ENCODE results near the gene INO80B.
A peak's percentile ranks its signal among the peaks of the same experiment; 100 is the strongest.

INO80B gene

GRCh38 chr2:74496997-74497776, 42.3 kb downstream of the INO80B start:
- TF ChIP-seq EZH2 (IDR thresholded peaks at IDR 0.05; ENCODE audit: borderline replicate concordance, low read depth, low read length, severe bottlenecking) (no peak), CTCF (IDR thresholded peaks at IDR 0.05; ENCODE audit: borderline replicate concordance, extremely low read depth, low read length, poor library complexity, severe bottlenecking) (no peak)
- H3K9me3 ChIP-seq (ENCODE audit: insufficient read depth, low read length, severe bottlenecking), result no peaks in the 10 kb centered on the region
- ATAC-seq (ENCODE audit: insufficient read depth, low read depth) (peak; percentile 33), DNase-seq (no peak)
- H3K4me3 ChIP-seq (ENCODE audit: low read depth in 1 of 2, low read length in 2 of 2), result peak overlapping the region; percentile 30 to 70; a peak in 3 of 4 replicates
- H2AFZ ChIP-seq (ENCODE audit: low read depth, low read length), result peak overlapping the region; percentile 87
- H3K36me3 ChIP-seq (ENCODE audit: insufficient read depth, low read length), result peaks cover 22% of the 10 kb centered on the region
- H3K9ac ChIP-seq (ENCODE audit: low read depth, low read length), result peak overlapping the region; percentile 71
- no peaks in the 10 kb centered on the region for H3K27me3 ChIP-seq (ENCODE audit: insufficient read depth, low read length, poor library complexity)
- peaks cover 22% of the 10 kb centered on the region for H3K4me1 ChIP-seq (ENCODE audit: insufficient read depth, low read length)
- H3K4me2 ChIP-seq (ENCODE audit: insufficient read depth, low read length), result peak overlapping the region; percentile 75
- H3K27ac ChIP-seq (ENCODE audit: low read length), result peak overlapping the region; percentile 83
- H4K20me1 ChIP-seq (ENCODE audit: insufficient read depth, low read length), result no peaks in the 10 kb centered on the region
- peaks cover 17% of the 10 kb centered on the region for H3K79me2 ChIP-seq (ENCODE audit: insufficient read depth, low read length)

GRCh38 chr2:74497777-74498499, 43.1 kb downstream of the INO80B start:
- ATAC-seq (ENCODE audit: insufficient read depth, low read depth) (peak; percentile 79), DNase-seq (peak; percentile 48)
- Histone ChIP-seq H4K20me1 (ENCODE audit: insufficient read depth, low read length) (no peaks in the 10 kb centered on the region), H3K9me3 (ENCODE audit: insufficient read depth, low read length, severe bottlenecking) (no peaks in the 10 kb centered on the region), H3K9ac (ENCODE audit: low read depth, low read length) (peak overlapping the region; percentile 71), H3K4me1 (ENCODE audit: insufficient read depth, low read length) (peaks cover 22% of the 10 kb centered on the region), H3K27me3 (ENCODE audit: insufficient read depth, low read length, poor library complexity) (no peaks in the 10 kb centered on the region), H3K4me2 (ENCODE audit: insufficient read depth, low read length) (peak overlapping the region; percentile 75), H2AFZ (ENCODE audit: low read depth, low read length) (peak overlapping the region; percentile 87), H3K79me2 (ENCODE audit: insufficient read depth, low read length) (peaks cover 17% of the 10 kb centered on the region), H3K27ac (ENCODE audit: low read length) (peak overlapping the region; percentile 83), H3K36me3 (ENCODE audit: insufficient read depth, low read length) (peaks cover 15% of the 10 kb centered on the region), H3K4me3 (ENCODE audit: low read depth in 1 of 2, low read length in 2 of 2) (peak overlapping the region; percentile 30 to 70; a peak in 3 of 4 replicates)
- TF ChIP-seq EZH2 (IDR thresholded peaks at IDR 0.05; ENCODE audit: borderline replicate concordance, low read depth, low read length, severe bottlenecking), result no peak
- TF ChIP-seq CTCF (IDR thresholded peaks at IDR 0.05; ENCODE audit: borderline replicate concordance, extremely low read depth, low read length, poor library complexity, severe bottlenecking), result no peak

GRCh38 chr2:74498500-74499266, 43.8 kb downstream of the INO80B start:
- Histone ChIP-seq H3K36me3 (ENCODE audit: insufficient read depth, low read length) (peaks cover 7% of the 10 kb centered on the region), H3K27me3 (ENCODE audit: insufficient read depth, low read length, poor library complexity) (no peaks in the 10 kb centered on the region), H4K20me1 (ENCODE audit: insufficient read depth, low read length) (no peaks in the 10 kb centered on the region), H3K9ac (ENCODE audit: low read depth, low read length) (peak overlapping the region; percentile 71), H3K4me1 (ENCODE audit: insufficient read depth, low read length) (peaks cover 22% of the 10 kb centered on the region), H3K4me2 (ENCODE audit: insufficient read depth, low read length) (peak overlapping the region; percentile 75), H3K79me2 (ENCODE audit: insufficient read depth, low read length) (peaks cover 17% of the 10 kb centered on the region), H3K27ac (ENCODE audit: low read length) (peak overlapping the region; percentile 83), H3K9me3 (ENCODE audit: insufficient read depth, low read length, severe bottlenecking) (no peaks in the 10 kb centered on the region), H2AFZ (ENCODE audit: low read depth, low read length) (peak overlapping the region; percentile 87), H3K4me3 (ENCODE audit: low read depth in 1 of 2, low read length in 2 of 2) (peak overlapping the region; percentile 30 to 70; a peak in 3 of 4 replicates)
- DNase-seq (no peak), ATAC-seq (ENCODE audit: insufficient read depth, low read depth) (peak; percentile 40; the same call in 2 of the 3 replicates)
- TF ChIP-seq EZH2 (IDR thresholded peaks at IDR 0.05; ENCODE audit: borderline replicate concordance, low read depth, low read length, severe bottlenecking), result no peak
- no peak for TF ChIP-seq CTCF (IDR thresholded peaks at IDR 0.05; ENCODE audit: borderline replicate concordance, extremely low read depth, low read length, poor library complexity, severe bottlenecking)

Measured in DND-41 (cell line).